Measurements from ENCODE around the gene SLC30A10. TPM values are rescaled to one million over a fixed set of nuclear protein-coding genes. Genes with fewer than 3 reads are reported as not detected.
"Not testable (repeated sequence)": the region's sequence is repeated elsewhere in the genome, so short reads cannot be mapped to it uniquely, and the experiment has no call there.

The SLC30A10 gene
- polyA plus RNA-seq, 1 donor (not counting 4 experiments of a cell fraction or from before 2014, with no cell fraction given) = 0.03 TPM

- no peak for FAIRE-seq
Measured at GRCh38 chr1:219876798-219877209, 51.6 kb downstream of the SLC30A10 start.

DNA sequence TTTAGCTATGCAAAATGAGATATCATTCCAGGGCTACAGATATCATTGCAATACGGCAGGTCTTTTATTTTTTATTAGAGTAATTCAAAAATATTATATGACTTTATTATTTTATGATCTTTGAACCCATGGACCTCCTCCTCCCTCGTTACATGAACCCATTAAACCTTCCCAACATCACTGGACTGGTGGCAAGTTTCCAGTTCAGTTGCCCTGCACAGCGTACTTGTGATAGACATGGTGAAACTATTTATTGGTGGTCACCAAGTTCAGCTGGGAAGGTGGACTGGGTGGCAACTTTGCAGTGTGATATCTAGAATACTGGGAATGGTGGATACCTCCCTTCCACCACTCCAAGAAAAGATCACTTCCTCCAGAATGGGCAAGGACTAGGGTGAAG, 52.5 kb downstream of the SLC30A10 start:
- Histone ChIP-seq H3K4me3 (ENCODE audit: control insufficient read depth in 2 of 3, extremely low read depth in 1 of 3, insufficient read depth in 2 of 3, low read depth in 1 of 3, low read length in 3 of 3) (no peak overlapping the region), H3K9me3 (ENCODE audit: control insufficient read depth, low read depth, low read length) (no peaks in the 10 kb centered on the region), H3K27ac (ENCODE audit: control insufficient read depth, insufficient read depth, low read length) (no peak overlapping the region), H3K9ac (ENCODE audit: control insufficient read depth, extremely low read depth, insufficient read depth, low read length) (no peak overlapping the region), H3K4me1 (ENCODE audit: control insufficient read depth, extremely low read depth, insufficient read depth, low read length) (no peaks in the 10 kb centered on the region), H3K27me3 (ENCODE audit: control insufficient read depth, extremely low read depth, insufficient read depth, low read length) (no peaks in the 10 kb centered on the region), H3K79me2 (ENCODE audit: control insufficient read depth, insufficient read depth, low read length) (no peaks in the 10 kb centered on the region), H4K20me1 (ENCODE audit: control insufficient read depth, extremely low read depth, insufficient read depth, low read length) (no peaks in the 10 kb centered on the region), H3K9me1 (ENCODE audit: control insufficient read depth, extremely low read depth, insufficient read depth, low read length) (no peaks in the 10 kb centered on the region), H3K36me3 (ENCODE audit: control insufficient read depth in 2 of 2, extremely low read depth in 1 of 2, insufficient read depth in 2 of 2, low read length in 2 of 2) (no peaks in the 10 kb centered on the region), H2AFZ (ENCODE audit: control insufficient read depth, low read length) (no peak overlapping the region), H3K4me2 (ENCODE audit: control insufficient read depth, extremely low read depth, insufficient read depth, low read depth, low read length) (no peak overlapping the region)
- FAIRE-seq (no peak), DNase-seq (ENCODE audit: low read depth, low spot score) (no peak)
- TF ChIP-seq EZH2 (IDR thresholded peaks at IDR 0.05; ENCODE audit: low read length) = no peak
- TF ChIP-seq, protein P1, sequence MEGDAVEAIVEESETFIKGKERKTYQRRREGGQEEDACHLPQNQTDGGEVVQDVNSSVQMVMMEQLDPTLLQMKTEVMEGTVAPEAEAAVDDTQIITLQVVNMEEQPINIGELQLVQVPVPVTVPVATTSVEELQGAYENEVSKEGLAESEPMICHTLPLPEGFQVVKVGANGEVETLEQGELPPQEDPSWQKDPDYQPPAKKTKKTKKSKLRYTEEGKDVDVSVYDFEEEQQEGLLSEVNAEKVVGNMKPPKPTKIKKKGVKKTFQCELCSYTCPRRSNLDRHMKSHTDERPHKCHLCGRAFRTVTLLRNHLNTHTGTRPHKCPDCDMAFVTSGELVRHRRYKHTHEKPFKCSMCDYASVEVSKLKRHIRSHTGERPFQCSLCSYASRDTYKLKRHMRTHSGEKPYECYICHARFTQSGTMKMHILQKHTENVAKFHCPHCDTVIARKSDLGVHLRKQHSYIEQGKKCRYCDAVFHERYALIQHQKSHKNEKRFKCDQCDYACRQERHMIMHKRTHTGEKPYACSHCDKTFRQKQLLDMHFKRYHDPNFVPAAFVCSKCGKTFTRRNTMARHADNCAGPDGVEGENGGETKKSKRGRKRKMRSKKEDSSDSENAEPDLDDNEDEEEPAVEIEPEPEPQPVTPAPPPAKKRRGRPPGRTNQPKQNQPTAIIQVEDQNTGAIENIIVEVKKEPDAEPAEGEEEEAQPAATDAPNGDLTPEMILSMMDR (optimal IDR thresholded peaks at IDR 0.05 in 1 of 3, IDR thresholded peaks at IDR 0.05 in 1 of 3, conservative IDR thresholded peaks at IDR 0.05 in 1 of 3; ENCODE audit: extremely low read depth in 1 of 3, insufficient read depth in 2 of 3, low read length in 3 of 3) = no peak
- dilution Hi-C loops (cut with MboI; ENCODE audit: extremely low pct_ligation_motif_present, low sequenced_read_pairs) = no loop called here

More at GRCh38 chr1:219876798-219877209, 51.6 kb downstream of the SLC30A10 start:
- no peaks in the 10 kb centered on the region for H3K9me1 ChIP-seq (ENCODE audit: control insufficient read depth, extremely low read depth, insufficient read depth, low read length)
- no peaks in the 10 kb centered on the region for H3K79me2 ChIP-seq (ENCODE audit: control insufficient read depth, insufficient read depth, low read length)
- no peaks in the 10 kb centered on the region for H3K4me1 ChIP-seq (ENCODE audit: control insufficient read depth, extremely low read depth, insufficient read depth, low read length)
- H3K4me2 ChIP-seq (ENCODE audit: control insufficient read depth, extremely low read depth, insufficient read depth, low read depth, low read length) = no peak overlapping the region
- H2AFZ ChIP-seq (ENCODE audit: control insufficient read depth, low read length) = no peak overlapping the region
- H3K27me3 ChIP-seq (ENCODE audit: control insufficient read depth, extremely low read depth, insufficient read depth, low read length) = no peaks in the 10 kb centered on the region
- dilution Hi-C loops (cut with MboI; ENCODE audit: extremely low pct_ligation_motif_present, low sequenced_read_pairs) = no loop called here
- no peaks in the 10 kb centered on the region for H3K9me3 ChIP-seq (ENCODE audit: control insufficient read depth, low read depth, low read length)
- H3K4me3 ChIP-seq (ENCODE audit: control insufficient read depth in 2 of 3, extremely low read depth in 1 of 3, insufficient read depth in 2 of 3, low read depth in 1 of 3, low read length in 3 of 3) = no peak overlapping the region
- H4K20me1 ChIP-seq (ENCODE audit: control insufficient read depth, extremely low read depth, insufficient read depth, low read length) = no peaks in the 10 kb centered on the region
- H3K36me3 ChIP-seq (ENCODE audit: control insufficient read depth in 2 of 2, extremely low read depth in 1 of 2, insufficient read depth in 2 of 2, low read length in 2 of 2) = no peaks in the 10 kb centered on the region
- H3K27ac ChIP-seq (ENCODE audit: control insufficient read depth, insufficient read depth, low read length) = no peak overlapping the region
- no peak for TF ChIP-seq EZH2 (IDR thresholded peaks at IDR 0.05; ENCODE audit: low read length)
- TF ChIP-seq, protein P1 (optimal IDR thresholded peaks at IDR 0.05 in 1 of 3, IDR thresholded peaks at IDR 0.05 in 1 of 3, conservative IDR thresholded peaks at IDR 0.05 in 1 of 3; ENCODE audit: extremely low read depth in 1 of 3, insufficient read depth in 2 of 3, low read length in 3 of 3) = peak in 1 of 3 experiments; percentile 19
- no peak overlapping the region for H3K9ac ChIP-seq (ENCODE audit: control insufficient read depth, extremely low read depth, insufficient read depth, low read length)
- no peak for DNase-seq (ENCODE audit: low read depth, low spot score)

- H3K4me3 ChIP-seq (ENCODE audit: control insufficient read depth in 2 of 3, extremely low read depth in 1 of 3, insufficient read depth in 2 of 3, low read depth in 1 of 3, low read length in 3 of 3); H4K20me1 ChIP-seq (ENCODE audit: control insufficient read depth, extremely low read depth, insufficient read depth, low read length); H3K36me3 ChIP-seq (ENCODE audit: control insufficient read depth in 2 of 2, extremely low read depth in 1 of 2, insufficient read depth in 2 of 2, low read length in 2 of 2); H3K9ac ChIP-seq (ENCODE audit: control insufficient read depth, extremely low read depth, insufficient read depth, low read length); H3K9me1 ChIP-seq (ENCODE audit: control insufficient read depth, extremely low read depth, insufficient read depth, low read length); H3K9me3 ChIP-seq (ENCODE audit: control insufficient read depth, low read depth, low read length); H3K79me2 ChIP-seq (ENCODE audit: control insufficient read depth, insufficient read depth, low read length); H3K4me2 ChIP-seq (ENCODE audit: control insufficient read depth, extremely low read depth, insufficient read depth, low read depth, low read length); FAIRE-seq; H3K4me1 ChIP-seq (ENCODE audit: control insufficient read depth, extremely low read depth, insufficient read depth, low read length); H3K27ac ChIP-seq (ENCODE audit: control insufficient read depth, insufficient read depth, low read length); dilution Hi-C loops (cut with MboI; ENCODE audit: extremely low pct_ligation_motif_present, low sequenced_read_pairs); H2AFZ ChIP-seq (ENCODE audit: control insufficient read depth, low read length); DNase-seq (ENCODE audit: low read depth, low spot score); H3K27me3 ChIP-seq (ENCODE audit: control insufficient read depth, extremely low read depth, insufficient read depth, low read length): not testable (repeated sequence)
Measured at GRCh38 chr1:219872538-219872937, 55.8 kb downstream of the SLC30A10 start.

Data from keratinocyte (primary cell).